DOHH2 (cell line): ENCODE data around the gene CHIC2.

ENCODE experiments used
- EZH2phosphoT487 ChIP-seq: fragments of 200-600 bp; sonication (generic); IDR thresholded peaks from 2 replicates; pipeline ENCODE4 v1.6.1; 2017; ENCODE audit warnings: borderline replicate concordance, mild to moderate bottlenecking, antibody characterized with exemption, low read length, moderate library complexity, mixed read lengths
- TF ChIP-seq, protein P1 (sequence below): fragments of 200-600 bp; sonication (generic); IDR thresholded peaks from one replicate; pipeline ENCODE4 v1.5.1; 2014; ENCODE audit warnings: antibody characterized with exemption, mild to moderate bottlenecking, low read depth, low read length; ENCODE audit not compliant: poor library complexity, severe bottlenecking

- TF ChIP-seq, protein P1, sequence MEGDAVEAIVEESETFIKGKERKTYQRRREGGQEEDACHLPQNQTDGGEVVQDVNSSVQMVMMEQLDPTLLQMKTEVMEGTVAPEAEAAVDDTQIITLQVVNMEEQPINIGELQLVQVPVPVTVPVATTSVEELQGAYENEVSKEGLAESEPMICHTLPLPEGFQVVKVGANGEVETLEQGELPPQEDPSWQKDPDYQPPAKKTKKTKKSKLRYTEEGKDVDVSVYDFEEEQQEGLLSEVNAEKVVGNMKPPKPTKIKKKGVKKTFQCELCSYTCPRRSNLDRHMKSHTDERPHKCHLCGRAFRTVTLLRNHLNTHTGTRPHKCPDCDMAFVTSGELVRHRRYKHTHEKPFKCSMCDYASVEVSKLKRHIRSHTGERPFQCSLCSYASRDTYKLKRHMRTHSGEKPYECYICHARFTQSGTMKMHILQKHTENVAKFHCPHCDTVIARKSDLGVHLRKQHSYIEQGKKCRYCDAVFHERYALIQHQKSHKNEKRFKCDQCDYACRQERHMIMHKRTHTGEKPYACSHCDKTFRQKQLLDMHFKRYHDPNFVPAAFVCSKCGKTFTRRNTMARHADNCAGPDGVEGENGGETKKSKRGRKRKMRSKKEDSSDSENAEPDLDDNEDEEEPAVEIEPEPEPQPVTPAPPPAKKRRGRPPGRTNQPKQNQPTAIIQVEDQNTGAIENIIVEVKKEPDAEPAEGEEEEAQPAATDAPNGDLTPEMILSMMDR, result no peak
- TF ChIP-seq EZH2phosphoT487, result no peak
Measured at GRCh38 chr4:54061067-54061466, 3.3 kb downstream of the CHIC2 start.
